Measurements from ENCODE around the gene LPP.
A peak's percentile ranks its signal among the peaks of the same experiment; 100 is the strongest.
"Not testable (repeated sequence)": the region's sequence is repeated elsewhere in the genome, so short reads cannot be mapped to it uniquely, and the experiment has no call there.

LPP gene

GRCh38 chr3:188583341-188584161, 429.6 kb downstream of the LPP start:
- no peak for DNase-seq (ENCODE audit: low read depth)

- DNase-seq (ENCODE audit: low read depth), result no peak
Observed at GRCh38 chr3:188584162-188584529, 430.2 kb downstream of the LPP start.

- DNase-seq (ENCODE audit: low read depth), result no peak
Observed at GRCh38 chr3:188584958-188585689, 431.2 kb downstream of the LPP start.

- no peak for DNase-seq (ENCODE audit: low read depth)
Observed at GRCh38 chr3:188589071-188589470, 435.1 kb downstream of the LPP start.

- DNase-seq (ENCODE audit: low read depth), result no peak
Observed at GRCh38 chr3:188589771-188590170, 435.8 kb downstream of the LPP start.

GRCh38 chr3:188590557-188590956, 436.6 kb downstream of the LPP start:
- no peak for DNase-seq (ENCODE audit: low read depth)

- DNase-seq (ENCODE audit: low read depth), result peak; percentile 82
Observed at GRCh38 chr3:188594139-188594538, 440.2 kb downstream of the LPP start.

- DNase-seq (ENCODE audit: low read depth), result peak; percentile 38
Observed at GRCh38 chr3:188595890-188596376, 442.0 kb downstream of the LPP start.

- DNase-seq (ENCODE audit: low read depth), result no peak
Observed at GRCh38 chr3:188598894-188599293, 444.9 kb downstream of the LPP start.

GRCh38 chr3:188602111-188602510, 448.2 kb downstream of the LPP start:
- no peak for DNase-seq (ENCODE audit: low read depth)

- DNase-seq (ENCODE audit: low read depth), result no peak
Observed at GRCh38 chr3:188602620-188603019, 448.7 kb downstream of the LPP start.

- DNase-seq (ENCODE audit: low read depth), result no peak
Observed at GRCh38 chr3:188604651-188605050, 450.7 kb downstream of the LPP start.

GRCh38 chr3:188605231-188605630, 451.3 kb downstream of the LPP start:
- no peak for DNase-seq (ENCODE audit: low read depth)

GRCh38 chr3:188605905-188606304, 451.9 kb downstream of the LPP start:
- DNase-seq (ENCODE audit: low read depth), result no peak

GRCh38 chr3:188607805-188608315, 453.9 kb downstream of the LPP start:
- no peak for DNase-seq (ENCODE audit: low read depth)

GRCh38 chr3:188608401-188608800, 454.4 kb downstream of the LPP start:
- no peak for DNase-seq (ENCODE audit: low read depth)

GRCh38 chr3:188613721-188614120, 459.8 kb downstream of the LPP start:
- not testable (repeated sequence) for DNase-seq (ENCODE audit: low read depth)

- no peak for DNase-seq (ENCODE audit: low read depth)
Observed at GRCh38 chr3:188617270-188617669, 463.3 kb downstream of the LPP start.

GRCh38 chr3:188617988-188618701, 464.2 kb downstream of the LPP start:
- DNase-seq (ENCODE audit: low read depth), result no peak

GRCh38 chr3:188620752-188621151, 466.8 kb downstream of the LPP start:
- no peak for DNase-seq (ENCODE audit: low read depth)

- no peak for DNase-seq (ENCODE audit: low read depth)
Observed at GRCh38 chr3:188624384-188624783, 470.4 kb downstream of the LPP start.

- DNase-seq (ENCODE audit: low read depth), result no peak
Observed at GRCh38 chr3:188624828-188625227, 470.9 kb downstream of the LPP start.
